Loucy (cell line): Measurements from ENCODE around the gene TFPI.

Experiments
- CTCF ChIP-seq: fragments of 200-600 bp; sonication (generic); conservative IDR thresholded peaks from 2 replicates; pipeline ENCODE4 v1.5.1; 2014; ENCODE audit warnings: mild to moderate bottlenecking, antibody characterized with exemption, low read length
- EZH2phosphoT487 ChIP-seq: fragments of 200-600 bp; IDR thresholded peaks from 2 replicates; pipeline ENCODE4 v1.6.1; 2018; ENCODE audit warnings: antibody characterized with exemption, mild to moderate bottlenecking, moderate library complexity, borderline replicate concordance

- TF ChIP-seq CTCF (no peak), EZH2phosphoT487 (no peak)
Observed at GRCh38 chr2:187532333-187533120, 21.7 kb downstream of the TFPI start.
